IPS DF 6.9 (cell line): ENCODE results near the gene EIF2B2.
"Not testable (repeated sequence)": the region's sequence is repeated elsewhere in the genome, so short reads cannot be mapped to it uniquely, and the experiment has no call there.

Source experiments
- DNase-seq: peaks from one replicate; pipeline ENCODE4 v3.0.0-alpha.2; 2013; ENCODE audit warnings: low read depth, low spot score
- H3K27ac ChIP-seq: one replicate; pipeline ENCODE4 v1.5.1; 2013; ENCODE audit warnings: low read length, control low read depth
- H3K27me3 ChIP-seq: 2 replicates; pipeline ENCODE4 v1.6.1; 2013; ENCODE audit warnings: mild to moderate bottlenecking, low read length; ENCODE audit not compliant: control insufficient read depth, insufficient read depth
- H3K36me3 ChIP-seq: 2 replicates; pipeline ENCODE4 v1.6.1; 2013; ENCODE audit warnings: low read length; ENCODE audit not compliant: control insufficient read depth, insufficient read depth
- H3K4me1 ChIP-seq: 2 replicates; pipeline ENCODE4 v1.6.1; 2013; ENCODE audit warnings: low read length; ENCODE audit not compliant: control insufficient read depth, insufficient read depth
- H3K4me3 ChIP-seq: 2 replicates; pipeline ENCODE4 v1.5.1; 2013; ENCODE audit warnings: mild to moderate bottlenecking, low read length
- H3K9me3 ChIP-seq: 2 replicates; pipeline ENCODE4 v1.6.1; 2013; ENCODE audit warnings: low read length, inconsistent platforms; ENCODE audit not compliant: control insufficient read depth, insufficient read depth
- WGBS: extraction: QIAGEN DNeasy Blood & Tissue Kit; methylation state at CpG from one replicate; pipeline ENCODE4 v1.1.7; 2013; ENCODE audit warnings: mixed read lengths, missing lambda C conversion rate; ENCODE audit not compliant: insufficient read length, insufficient coverage; 5-methylcytosine and 5-hydroxymethylcytosine counted together

Gene EIF2B2

DNA sequence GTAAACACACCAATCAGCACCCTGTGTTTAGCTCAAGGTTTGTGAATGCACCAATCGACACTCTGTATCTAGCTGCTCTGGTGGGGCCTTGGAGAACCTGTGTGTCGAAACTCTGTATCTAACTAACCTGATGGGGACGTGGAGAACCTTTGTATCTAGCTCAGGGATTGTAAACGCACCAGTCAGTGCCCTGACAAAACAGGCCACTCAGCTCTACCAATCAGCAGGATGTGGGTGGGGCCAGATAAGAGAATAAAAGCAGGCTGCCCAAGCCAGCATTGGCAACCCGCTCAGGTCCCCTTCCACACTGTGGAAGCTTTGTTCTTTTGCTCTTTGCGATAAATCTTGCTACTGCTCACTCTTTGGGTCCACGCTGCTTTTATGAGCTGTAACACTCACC is 6.9 kb upstream of the EIF2B2 start:
- H3K27me3 ChIP-seq, H3K4me1 ChIP-seq, H3K36me3 ChIP-seq, H3K9me3 ChIP-seq, DNase-seq, H3K4me3 ChIP-seq, H3K27ac ChIP-seq: not testable (repeated sequence)
- WGBS: no CpG with 5 or more reads among the region's 7 CpGs

DNA sequence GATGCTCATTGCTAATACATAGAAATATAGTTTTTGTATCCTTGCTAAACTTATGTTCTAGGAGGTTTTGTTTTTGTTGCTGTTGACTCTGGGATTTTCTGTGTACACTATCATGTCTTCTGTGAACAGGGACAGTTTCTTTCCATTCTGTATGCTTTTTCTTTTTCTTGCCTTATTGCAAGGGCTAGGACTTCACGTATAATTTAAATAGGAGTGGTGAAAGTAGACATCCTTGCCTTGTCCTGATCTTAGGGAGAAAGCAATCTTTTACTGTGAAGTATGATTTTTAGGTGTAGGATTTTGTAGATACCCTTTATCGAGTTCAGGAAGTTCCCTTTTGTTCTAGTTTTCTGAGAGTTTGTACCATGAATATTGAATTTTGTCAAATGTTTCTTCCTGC is 1.5 kb upstream of the EIF2B2 start:
- Histone ChIP-seq H3K27me3 (no peaks in the 10 kb centered on the region), H3K4me3 (no peak overlapping the region), H3K4me1 (no peaks in the 10 kb centered on the region), H3K9me3 (no peaks in the 10 kb centered on the region), H3K27ac (no peak overlapping the region), H3K36me3 (no peaks in the 10 kb centered on the region)
- WGBS: no CpG with 5 or more reads among the region's 2 CpGs
- no peak for DNase-seq

GRCh38 chr14:75001899-75002298 is 822 bp upstream of the EIF2B2 start:
- Histone ChIP-seq H3K4me3 (no peak overlapping the region; the same call in 1 of the 2 replicates), H3K9me3 (no peaks in the 10 kb centered on the region), H3K27me3 (no peaks in the 10 kb centered on the region), H3K36me3 (peaks cover 6% of the 10 kb centered on the region; the same call in 1 of the 2 replicates), H3K4me1 (no peaks in the 10 kb centered on the region), H3K27ac (no peak overlapping the region)
- no CpG with 5 or more reads among the region's 1 CpG for WGBS
- DNase-seq: no peak

DNA sequence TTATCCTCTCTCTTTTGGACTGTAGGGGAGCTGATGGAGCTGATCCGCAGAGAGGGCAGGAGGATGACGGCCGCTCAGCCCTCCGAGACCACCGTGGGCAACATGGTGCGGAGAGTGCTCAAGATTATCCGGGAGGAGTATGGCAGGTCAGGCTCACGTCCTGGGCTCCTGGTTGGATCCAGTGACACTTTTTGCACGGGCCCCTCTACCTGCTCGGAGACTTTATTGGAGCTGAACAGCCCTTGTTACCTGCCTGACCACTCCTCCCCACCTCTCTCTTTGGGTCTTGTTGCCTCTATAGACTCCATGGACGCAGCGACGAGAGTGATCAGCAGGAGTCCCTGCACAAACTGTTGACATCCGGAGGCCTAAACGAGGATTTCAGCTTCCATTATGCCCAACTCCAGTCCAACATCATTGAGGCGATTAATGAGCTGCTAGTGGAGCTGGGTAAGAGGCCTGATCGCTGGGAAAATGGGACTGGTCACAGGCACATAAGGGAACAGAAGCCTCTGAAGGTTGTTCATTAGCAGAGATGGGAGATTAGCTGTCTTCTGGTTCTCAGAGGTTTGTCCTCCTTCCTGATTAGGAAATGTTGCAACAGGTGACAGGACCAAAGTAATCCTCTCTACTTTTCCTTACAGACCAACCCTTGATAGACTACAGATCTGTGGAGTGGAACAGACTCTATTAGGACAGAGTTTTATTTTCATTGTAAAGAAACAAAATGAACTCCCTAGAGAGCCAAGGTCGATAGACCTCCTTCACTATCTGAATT is 718 bp downstream of the EIF2B2 start:
- no CpG with 5 or more reads among the region's 18 CpGs for WGBS
- no peak for DNase-seq
- Histone ChIP-seq H3K36me3 (peaks cover 6% of the 10 kb centered on the region; the same call in 1 of the 2 replicates), H3K27ac (no peak overlapping the region), H3K9me3 (no peaks in the 10 kb centered on the region), H3K27me3 (no peaks in the 10 kb centered on the region), H3K4me3 (peak overlapping the region; percentile 80), H3K4me1 (no peaks in the 10 kb centered on the region)

DNA sequence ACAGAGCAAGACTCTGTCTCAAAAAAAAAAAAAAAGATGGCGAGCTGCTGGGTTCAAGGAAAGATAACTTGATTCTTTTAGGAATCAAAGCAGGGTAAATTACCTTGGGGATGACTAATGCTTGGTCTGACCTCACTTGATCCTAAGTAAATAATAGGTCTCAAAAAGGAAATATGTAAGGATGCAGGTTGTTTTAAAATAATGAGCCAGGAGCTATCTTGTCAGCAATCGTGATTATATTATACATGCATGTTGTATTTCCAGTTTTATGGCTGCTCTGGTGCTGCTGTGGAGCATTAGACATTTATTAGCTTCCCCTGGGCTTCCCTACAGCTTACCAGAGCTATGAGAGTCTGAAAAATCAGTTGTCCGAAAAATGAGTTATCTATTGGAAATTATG is 2.6 kb downstream of the EIF2B2 start:
- H3K9me3 ChIP-seq: no peaks in the 10 kb centered on the region
- no peak for DNase-seq
- no peak overlapping the region for H3K27ac ChIP-seq
- no peaks in the 10 kb centered on the region for H3K4me1 ChIP-seq
- no CpG with 5 or more reads among the region's 3 CpGs for WGBS
- H3K36me3 ChIP-seq: peaks cover 12% of the 10 kb centered on the region; the same call in 1 of the 2 replicates
- H3K27me3 ChIP-seq: no peaks in the 10 kb centered on the region
- H3K4me3 ChIP-seq: no peak overlapping the region

DNA sequence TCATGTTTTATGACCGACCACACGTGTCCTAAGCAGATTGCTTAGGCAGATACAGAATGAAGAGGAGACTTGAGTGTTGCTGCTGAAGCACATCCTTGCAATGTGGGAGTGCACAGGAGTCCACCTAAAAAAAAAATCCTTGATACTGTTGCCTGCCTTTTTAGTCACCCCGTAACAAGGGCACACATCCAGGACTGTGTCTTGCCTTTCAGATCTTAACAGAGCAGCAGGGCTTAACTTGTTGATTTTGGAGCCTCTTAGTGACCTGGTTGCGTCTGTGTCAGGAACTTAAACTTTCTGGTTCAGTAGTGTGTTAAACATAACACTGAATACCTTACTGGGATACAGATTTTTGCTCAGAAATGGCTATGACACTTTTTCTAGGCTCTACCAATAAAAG is 6.5 kb downstream of the EIF2B2 start:
- Histone ChIP-seq H3K27ac (no peak overlapping the region), H3K9me3 (no peaks in the 10 kb centered on the region), H3K36me3 (peaks cover 12% of the 10 kb centered on the region; the same call in 1 of the 2 replicates), H3K27me3 (no peaks in the 10 kb centered on the region), H3K4me1 (no peaks in the 10 kb centered on the region), H3K4me3 (no peak overlapping the region)
- DNase-seq: no peak
- WGBS: no CpG with 5 or more reads among the region's 4 CpGs

GRCh38 chr14:75010472-75011093 is 7.9 kb downstream of the EIF2B2 start:
- Histone ChIP-seq H3K36me3 (peaks cover 12% of the 10 kb centered on the region; the same call in 1 of the 2 replicates), H3K4me1 (no peaks in the 10 kb centered on the region)
- no CpG with 5 or more reads among the region's 4 CpGs for WGBS

GRCh38 chr14:75011356-75011994 is 8.8 kb downstream of the EIF2B2 start:
- no peak for DNase-seq
- peaks cover 10% of the 10 kb centered on the region; the same call in 1 of the 2 replicates for H3K36me3 ChIP-seq
- no peak overlapping the region for H3K27ac ChIP-seq
- no peaks in the 10 kb centered on the region for H3K4me1 ChIP-seq
- WGBS: no CpG with 5 or more reads among the region's 4 CpGs
- H3K27me3 ChIP-seq: no peaks in the 10 kb centered on the region
- H3K9me3 ChIP-seq: no peaks in the 10 kb centered on the region
- H3K4me3 ChIP-seq: no peak overlapping the region

More at GRCh38 chr14:75010472-75011093, 7.9 kb downstream of the EIF2B2 start:
- no peaks in the 10 kb centered on the region for H3K27me3 ChIP-seq
- H3K9me3 ChIP-seq: no peaks in the 10 kb centered on the region
- no peak overlapping the region for H3K27ac ChIP-seq
- no peak overlapping the region for H3K4me3 ChIP-seq
- no peak for DNase-seq

DNA sequence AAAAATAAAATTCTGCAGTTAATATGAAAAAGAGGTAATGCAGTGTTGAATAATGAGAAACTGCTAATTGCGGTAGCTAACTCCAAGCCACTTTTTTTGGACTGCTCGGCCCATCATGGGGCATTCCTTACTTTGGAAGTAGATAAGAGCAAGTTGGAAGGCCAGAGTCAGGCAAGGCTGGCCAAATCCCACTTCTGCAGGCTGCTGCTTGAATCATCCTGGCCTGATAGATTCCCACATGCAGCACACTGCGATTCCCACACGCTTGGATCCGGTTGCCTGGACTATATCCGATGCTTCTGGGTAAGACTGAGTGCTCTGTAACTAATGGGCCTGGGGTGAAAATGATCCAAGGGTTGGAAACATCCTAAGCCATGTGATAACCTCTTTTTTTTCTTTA is 10.6 kb downstream of the EIF2B2 start:
- H3K36me3 ChIP-seq: peaks cover 6% of the 10 kb centered on the region; the same call in 1 of the 2 replicates
- H3K27ac ChIP-seq: no peak overlapping the region
- H3K4me3 ChIP-seq: no peak overlapping the region
- no peaks in the 10 kb centered on the region for H3K4me1 ChIP-seq
- no peak for DNase-seq
- WGBS: no CpG with 5 or more reads among the region's 6 CpGs
- no peaks in the 10 kb centered on the region for H3K27me3 ChIP-seq
- H3K9me3 ChIP-seq: no peaks in the 10 kb centered on the region

DNA sequence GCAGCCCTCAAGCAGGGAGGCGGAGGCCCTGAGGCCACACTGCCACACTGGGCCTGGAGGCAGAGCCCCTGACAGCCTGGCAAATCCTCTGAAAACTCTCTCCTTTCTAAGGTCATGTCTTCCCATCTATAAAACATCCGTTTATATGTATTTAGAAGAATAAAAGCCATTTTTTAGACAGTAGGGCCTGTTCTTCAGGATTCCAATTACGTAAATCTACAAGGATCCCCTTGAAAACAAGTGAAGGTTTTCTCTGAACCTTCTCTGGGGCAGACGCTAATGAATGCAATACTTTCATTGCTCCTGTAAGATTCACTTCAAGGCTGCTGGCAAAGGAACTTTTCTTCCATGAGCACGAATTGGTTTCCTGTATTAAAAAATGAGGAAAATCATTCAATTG is 12.8 kb downstream of the EIF2B2 start:
- Histone ChIP-seq H3K27me3 (no peaks in the 10 kb centered on the region), H3K9me3 (no peaks in the 10 kb centered on the region), H3K4me3 (no peak overlapping the region), H3K36me3 (no peaks in the 10 kb centered on the region), H3K4me1 (no peaks in the 10 kb centered on the region), H3K27ac (no peak overlapping the region)
- WGBS: no CpG with 5 or more reads among the region's 5 CpGs
- DNase-seq: no peak
